ENCODE results near the gene CTNS.

CTNS gene

GRCh38 chr17:3682033-3682432, 45.5 kb downstream of the CTNS start:
- TF ChIP-seq ZNF416 (tag by site-specific recombination; IDR thresholded peaks at IDR 0.05) (no peak), HOXA7 (CRISPR knock-in tag; IDR thresholded peaks at IDR 0.05; ENCODE audit: borderline replicate concordance) (no peak), ZNF596 (tag by site-specific recombination; IDR thresholded peaks at IDR 0.05) (no peak), ZNF132 (tag by site-specific recombination; IDR thresholded peaks at IDR 0.05; ENCODE audit: borderline replicate concordance) (no peak), ZNF362 (tag by site-specific recombination; IDR thresholded peaks at IDR 0.05) (no peak), MEIS1 (CRISPR knock-in tag; IDR thresholded peaks at IDR 0.05; ENCODE audit: borderline replicate concordance) (no peak), ZEB2 (tag by site-specific recombination; IDR thresholded peaks at IDR 0.05) (no peak), ZNF704 (tag by site-specific recombination; IDR thresholded peaks at IDR 0.05) (no peak), INSM2 (tag by site-specific recombination; IDR thresholded peaks at IDR 0.05) (no peak), ZNF426 (tag by site-specific recombination; IDR thresholded peaks at IDR 0.05) (no peak), ZFHX2 (tag by site-specific recombination; conservative IDR thresholded peaks at IDR 0.05) (no peak), ZNF654 (tag by site-specific recombination; IDR thresholded peaks at IDR 0.05; ENCODE audit: low read depth) (no peak), KLF8 (tag by site-specific recombination; IDR thresholded peaks at IDR 0.05) (no peak), ZNF175 (tag by site-specific recombination; IDR thresholded peaks at IDR 0.05) (no peak)
- H3K9me3 ChIP-seq (ENCODE audit: control insufficient read depth, insufficient read depth, low read depth, low read length) = no peaks in the 10 kb centered on the region
- no peaks in the 10 kb centered on the region for H3K36me3 ChIP-seq (ENCODE audit: control insufficient read depth in 2 of 2, insufficient read depth in 1 of 2, low read length in 2 of 2)
- H3K27ac ChIP-seq (ENCODE audit: extremely low read depth, low read depth, low read length) = no peak overlapping the region
- ChIA-PET POLR2A (interaction anchor here (0.5 kb wide), 1 partner anchor 47 kb away, joined by 3 read pairs; no protein-coding TSS in a partner anchor), CTCF (interaction anchor here (0.6 to 1.7 kb wide), 8 partner anchors 9 to 56 kb away, joined by 3 to 19 read pairs (median 4); partner anchors contain the start of gene P2RX5)
- no peak overlapping the region for H3K4me3 ChIP-seq (ENCODE audit: low read depth, low read length)
- no peaks in the 10 kb centered on the region for H3K4me1 ChIP-seq (ENCODE audit: control insufficient read depth, insufficient read depth, low read length)

- CTCF ChIA-PET = interaction anchor here (0.5 to 1.8 kb wide), 26 partner anchors 8 to 1013 kb away, joined by 3 to 19 read pairs (median 4); partner anchors contain the start of genes CTNS, HASPIN, P2RX5 and SHPK
- POLR2A ChIA-PET = interaction anchor here (0.6 kb wide), 1 partner anchor 41 kb away, joined by 3 read pairs; the partner anchor contains the start of gene HASPIN
- no peaks in the 10 kb centered on the region for H3K9me3 ChIP-seq (ENCODE audit: control insufficient read depth, insufficient read depth, low read depth, low read length)
- no peaks in the 10 kb centered on the region for H3K36me3 ChIP-seq (ENCODE audit: control insufficient read depth in 2 of 2, insufficient read depth in 1 of 2, low read length in 2 of 2)
- no peaks in the 10 kb centered on the region for H3K4me1 ChIP-seq (ENCODE audit: control insufficient read depth, insufficient read depth, low read length)
- H3K4me3 ChIP-seq (ENCODE audit: low read depth, low read length) = no peak overlapping the region
- no peak overlapping the region for H3K27ac ChIP-seq (ENCODE audit: extremely low read depth, low read depth, low read length)
- TF ChIP-seq ZFHX2 (tag by site-specific recombination; conservative IDR thresholded peaks at IDR 0.05) (0 out of 2 replicates have a peak, but pooled peaks have one; percentile 23), ZNF239 (tag by site-specific recombination; IDR thresholded peaks at IDR 0.05) (no peak), ZBTB8A (tag by site-specific recombination; IDR thresholded peaks at IDR 0.05) (peak; percentile 81), ZNF654 (tag by site-specific recombination; IDR thresholded peaks at IDR 0.05; ENCODE audit: low read depth) (peak; percentile 76), KLF1 (tag by site-specific recombination; IDR thresholded peaks at IDR 0.05) (no peak), KLF17 (tag by site-specific recombination; IDR thresholded peaks at IDR 0.05) (0 out of 2 replicates have a peak, but pooled peaks have one; percentile 16), ZNF391 (tag by site-specific recombination; IDR thresholded peaks at IDR 0.05; ENCODE audit: borderline replicate concordance, low read depth) (peak; percentile 18; the same call in 1 of the 2 replicates), PATZ1 (tag by site-specific recombination; IDR thresholded peaks at IDR 0.05) (peak; percentile 38; the same call in 1 of the 2 replicates), SP7 (tag by site-specific recombination; IDR thresholded peaks at IDR 0.05) (0 out of 2 replicates have a peak, but pooled peaks have one; percentile 31), ZNF580 (tag by site-specific recombination; IDR thresholded peaks at IDR 0.05) (peak; percentile 58; the same call in 1 of the 2 replicates), ZNF2 (tag by site-specific recombination; IDR thresholded peaks at IDR 0.05) (peak; percentile 69; the same call in 1 of the 2 replicates), ZNF223 (tag by site-specific recombination; IDR thresholded peaks at IDR 0.05) (peak; percentile 71), ZNF561 (tag by site-specific recombination; IDR thresholded peaks at IDR 0.05; ENCODE audit: borderline replicate concordance) (no peak), CTCF (tag by site-specific recombination; IDR thresholded peaks at IDR 0.05) (peak; percentile 88)
These were observed 46.5 kb downstream of the CTNS start for GRCh38 chr17:3683054-3683511.

Data from HEK293 (cell line).